DND-41 (cell line): ENCODE data around the gene ZFC3H1.
"Not testable (repeated sequence)": the region's sequence is repeated elsewhere in the genome, so short reads cannot be mapped to it uniquely, and the experiment has no call there.

Experiments used
- ATAC-seq: fragments of 200-7000 bp; cut with Tn5 transposase; 3 replicates; pipeline ENCODE4 v1.9.1; 2021; ENCODE audit warnings: low read depth; ENCODE audit not compliant: insufficient read depth
- DNase-seq: peaks from one replicate; pipeline ENCODE4 v3.0.0-alpha.2; 2020
- H2AFZ ChIP-seq: 2 replicates; pipeline ENCODE4 v1.6.0; 2012; ENCODE audit warnings: low read depth, low read length
- H3K27ac ChIP-seq: 2 replicates; pipeline ENCODE4 v1.5.1; 2012; ENCODE audit warnings: low read length, inconsistent platforms
- H3K27me3 ChIP-seq: fragments of 200-600 bp; sonication (generic); 2 replicates; pipeline ENCODE4 v1.6.0; 2012; ENCODE audit warnings: low read length, mild to moderate bottlenecking, inconsistent platforms; ENCODE audit not compliant: insufficient read depth, poor library complexity
- H3K36me3 ChIP-seq: 2 replicates; pipeline ENCODE4 v1.5.1; 2012; ENCODE audit warnings: low read length, inconsistent platforms; ENCODE audit not compliant: insufficient read depth
- H3K4me1 ChIP-seq: 2 replicates; pipeline ENCODE4 v1.5.1; 2012; ENCODE audit warnings: mild to moderate bottlenecking, low read length; ENCODE audit not compliant: insufficient read depth
- H3K4me2 ChIP-seq: 2 replicates; pipeline ENCODE4 v1.6.0; 2012; ENCODE audit warnings: mild to moderate bottlenecking, moderate library complexity, low read length, inconsistent platforms; ENCODE audit not compliant: insufficient read depth
- H3K4me3 ChIP-seq, 2 experiments: fragments of 200-600 bp in 1 of 2; shearing (Covaris generic) in 1 of 2; 2 replicates each; pipeline ENCODE4 v1.5.1; 2012 to 2016; ENCODE audit warnings: inconsistent platforms in 2 of 2, low read length in 2 of 2, mild to moderate bottlenecking in 2 of 2, low read depth in 1 of 2, moderate library complexity in 1 of 2
- H3K79me2 ChIP-seq: 2 replicates; pipeline ENCODE4 v1.6.0; 2012; ENCODE audit warnings: low read length, inconsistent platforms; ENCODE audit not compliant: insufficient read depth
- H3K9ac ChIP-seq: 2 replicates; pipeline ENCODE4 v1.6.0; 2012; ENCODE audit warnings: low read depth, mild to moderate bottlenecking, inconsistent platforms, low read length, moderate library complexity
- H3K9me3 ChIP-seq: 2 replicates; pipeline ENCODE4 v1.5.1; 2012; ENCODE audit warnings: low read length, moderate library complexity, mild to moderate bottlenecking, inconsistent platforms; ENCODE audit not compliant: insufficient read depth, severe bottlenecking
- H4K20me1 ChIP-seq: 2 replicates; pipeline ENCODE4 v1.6.0; 2012; ENCODE audit warnings: low read length; ENCODE audit not compliant: insufficient read depth
- CTCF ChIP-seq: IDR thresholded peaks from 2 replicates; pipeline ENCODE4 v1.5.1; 2012; ENCODE audit warnings: borderline replicate concordance, low read length, moderate library complexity, mild to moderate bottlenecking; ENCODE audit not compliant: poor library complexity, severe bottlenecking; ENCODE audit errors: extremely low read depth
- EZH2 ChIP-seq: IDR thresholded peaks from 3 replicates; pipeline ENCODE4 v1.6.1; 2012; ENCODE audit warnings: borderline replicate concordance, low read depth, mild to moderate bottlenecking, moderate library complexity, low read length, inconsistent platforms; ENCODE audit not compliant: severe bottlenecking

ZFC3H1 gene

GRCh38 chr12:71691504-71692129 is 28.0 kb upstream of the ZFC3H1 start:
- no peak overlapping the region for H3K9ac ChIP-seq
- H3K27ac ChIP-seq: no peak overlapping the region
- peaks cover 31% of the 10 kb centered on the region for H3K4me1 ChIP-seq
- H3K79me2 ChIP-seq: peaks cover 35% of the 10 kb centered on the region
- H3K27me3 ChIP-seq: no peaks in the 10 kb centered on the region
- H3K9me3 ChIP-seq: no peaks in the 10 kb centered on the region
- no peak overlapping the region for H2AFZ ChIP-seq
- H3K4me3 ChIP-seq: no peak overlapping the region
- TF ChIP-seq CTCF: no peak
- no peak for TF ChIP-seq EZH2
- no peak for DNase-seq
- ATAC-seq: no peak
- H3K4me2 ChIP-seq: no peak overlapping the region
- H4K20me1 ChIP-seq: no peaks in the 10 kb centered on the region
- peaks cover 20% of the 10 kb centered on the region; the same call in 1 of the 2 replicates for H3K36me3 ChIP-seq

GRCh38 chr12:71688961-71689570 is 25.4 kb upstream of the ZFC3H1 start:
- no peak for ATAC-seq
- Histone ChIP-seq H3K79me2 (peaks cover 38% of the 10 kb centered on the region), H3K4me2 (peak overlapping the region; percentile 93), H2AFZ (no peak overlapping the region), H4K20me1 (no peaks in the 10 kb centered on the region), H3K9me3 (no peaks in the 10 kb centered on the region), H3K9ac (0 out of 2 replicates have a peak overlapping the region, but pooled peaks have one; percentile 87), H3K27ac (no peak overlapping the region), H3K27me3 (no peaks in the 10 kb centered on the region), H3K36me3 (peaks cover 17% of the 10 kb centered on the region; the same call in 1 of the 2 replicates), H3K4me3 (peak overlapping the region in 1 of 2 experiments; percentile 70; a peak in 1 of 4 replicates), H3K4me1 (peaks cover 49% of the 10 kb centered on the region)
- DNase-seq: no peak
- TF ChIP-seq CTCF (no peak), EZH2 (no peak)

- not testable (repeated sequence) for H2AFZ ChIP-seq, H3K27me3 ChIP-seq, ATAC-seq, H3K27ac ChIP-seq, H3K9me3 ChIP-seq, DNase-seq, H4K20me1 ChIP-seq
- Histone ChIP-seq H3K4me1 (peaks cover 50% of the 10 kb centered on the region), H3K9ac (peak overlapping the region; percentile 87), H3K4me3 (peak overlapping the region; percentile 70 to 84; a peak in 3 of 4 replicates), H3K79me2 (peaks cover 35% of the 10 kb centered on the region), H3K4me2 (peak overlapping the region; percentile 93), H3K36me3 (peaks cover 11% of the 10 kb centered on the region; the same call in 1 of the 2 replicates)
Measured at GRCh38 chr12:71687172-71687571, 23.5 kb upstream of the ZFC3H1 start.

- no peaks in the 10 kb centered on the region for H3K9me3 ChIP-seq
- no peaks in the 10 kb centered on the region for H4K20me1 ChIP-seq
- H3K27me3 ChIP-seq: no peaks in the 10 kb centered on the region
- H3K4me2 ChIP-seq: peak overlapping the region; percentile 93
- DNase-seq: no peak
- peak overlapping the region; percentile 88 for H2AFZ ChIP-seq
- peak overlapping the region; percentile 70 to 84 for H3K4me3 ChIP-seq
- no peak for ATAC-seq
- H3K27ac ChIP-seq: peak overlapping the region; percentile 88
- peak overlapping the region; percentile 87 for H3K9ac ChIP-seq
- peaks cover 6% of the 10 kb centered on the region; the same call in 1 of the 2 replicates for H3K36me3 ChIP-seq
- peaks cover 35% of the 10 kb centered on the region for H3K79me2 ChIP-seq
- TF ChIP-seq CTCF (no peak), EZH2 (no peak)
- H3K4me1 ChIP-seq: peaks cover 50% of the 10 kb centered on the region
Measured at GRCh38 chr12:71686658-71687025, 23.0 kb upstream of the ZFC3H1 start.
